HG02970 (cell line): ENCODE measurements around the gene TMEM169.
"Not testable (repeated sequence)": the region's sequence is repeated elsewhere in the genome, so short reads cannot be mapped to it uniquely, and the experiment has no call there.

Source experiments
- ATAC-seq: cut with Tn5 transposase; IDR thresholded peaks from one replicate; pipeline ENCODE4 v1.9.1; 2021; ENCODE audit warnings: mild to moderate bottlenecking, moderate library complexity, moderate number of reproducible peaks; ENCODE audit not compliant: unreplicated experiment, low FRiP score

TMEM169 gene

DNA sequence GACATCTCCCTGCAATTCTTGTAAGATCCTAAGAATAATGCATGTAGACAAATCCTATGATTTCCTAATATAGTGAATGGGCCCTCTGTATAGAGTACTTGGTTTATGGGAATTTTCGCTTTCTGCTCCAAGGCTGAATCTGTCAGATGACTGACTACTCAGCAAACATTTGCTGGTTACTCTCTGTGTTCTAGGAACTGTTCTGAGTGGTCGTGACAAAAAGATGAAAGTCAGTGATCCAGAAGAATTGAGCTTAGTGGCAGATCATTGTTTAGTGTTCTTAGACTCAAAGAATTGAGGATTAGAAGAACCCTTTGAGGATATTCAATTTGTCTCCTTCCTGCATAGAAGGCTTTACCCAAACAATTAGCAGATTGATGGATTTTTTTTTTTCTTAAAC lies 37.4 kb downstream of the TMEM169 start:
- ATAC-seq: no peak

- ATAC-seq: no peak
Observed at GRCh38 chr2:216119986-216120385, 38.3 kb downstream of the TMEM169 start.

DNA sequence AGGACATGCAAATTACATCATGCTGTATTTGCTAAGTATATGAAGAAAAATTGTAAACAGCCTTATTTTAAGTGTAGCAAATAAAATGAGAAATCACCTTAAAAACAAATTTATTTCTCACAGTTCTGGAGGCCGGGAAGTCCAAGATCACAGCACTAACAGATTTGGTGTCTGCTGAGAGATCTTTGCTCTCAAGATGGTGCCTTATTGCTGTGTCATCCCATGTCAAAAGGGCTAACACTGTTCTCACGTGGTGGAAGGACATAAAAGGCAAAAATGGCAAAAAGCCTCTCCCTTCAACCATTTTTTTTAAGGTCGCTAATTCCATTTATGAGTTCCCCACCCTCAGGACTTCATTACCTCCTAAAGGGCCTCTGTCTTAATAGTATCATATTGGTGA lies 39.5 kb downstream of the TMEM169 start:
- no peak for ATAC-seq

DNA sequence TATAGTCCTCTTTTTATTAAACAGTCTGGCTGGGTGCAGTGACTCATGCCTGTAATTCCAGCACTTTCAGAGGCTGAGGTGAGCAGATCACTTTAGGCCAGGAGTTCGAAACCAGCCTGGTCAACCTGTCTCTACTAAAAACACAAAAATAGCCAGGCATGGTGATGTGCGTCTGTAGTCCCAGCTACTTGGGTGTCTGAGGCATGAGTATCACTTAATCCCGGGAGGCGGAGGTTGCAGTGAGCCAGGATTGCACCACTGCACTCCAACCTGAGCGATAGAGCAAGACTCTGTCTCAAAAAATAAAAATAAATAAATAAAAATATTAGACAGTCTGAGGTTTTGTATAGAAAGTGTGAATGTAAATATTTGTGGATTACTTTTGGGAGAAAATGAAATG lies 45.2 kb downstream of the TMEM169 start:
- ATAC-seq: no peak

DNA sequence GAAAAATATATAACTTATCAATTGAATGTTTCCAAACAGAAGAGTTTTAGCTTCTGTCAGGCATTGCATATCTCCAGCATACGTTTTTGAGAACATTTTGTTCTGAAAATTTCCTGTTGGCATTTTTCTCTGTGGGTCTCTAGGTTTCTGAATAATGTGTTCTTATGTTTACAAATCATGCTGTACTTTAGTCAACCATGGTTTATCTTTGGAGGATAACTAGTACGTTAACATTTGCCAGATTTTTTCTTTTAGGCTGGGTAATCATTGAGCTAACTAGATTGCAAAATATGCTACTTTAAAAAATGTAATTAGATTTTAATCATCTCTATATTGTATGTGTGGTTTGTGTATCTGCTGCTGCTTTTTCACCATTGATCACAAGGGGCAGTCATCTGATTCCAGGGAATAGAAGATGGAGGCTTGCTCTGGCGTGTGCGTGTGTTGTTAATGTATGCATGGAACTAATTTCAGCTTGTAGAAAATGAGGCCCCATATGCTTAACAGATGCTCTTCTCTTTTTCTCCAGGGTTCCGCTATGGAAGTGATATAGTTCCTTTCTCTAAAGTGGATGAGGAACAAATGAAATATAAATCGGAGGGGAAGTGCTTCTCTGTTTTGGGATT lies 48.7 kb downstream of the TMEM169 start:
- no peak for ATAC-seq

DNA sequence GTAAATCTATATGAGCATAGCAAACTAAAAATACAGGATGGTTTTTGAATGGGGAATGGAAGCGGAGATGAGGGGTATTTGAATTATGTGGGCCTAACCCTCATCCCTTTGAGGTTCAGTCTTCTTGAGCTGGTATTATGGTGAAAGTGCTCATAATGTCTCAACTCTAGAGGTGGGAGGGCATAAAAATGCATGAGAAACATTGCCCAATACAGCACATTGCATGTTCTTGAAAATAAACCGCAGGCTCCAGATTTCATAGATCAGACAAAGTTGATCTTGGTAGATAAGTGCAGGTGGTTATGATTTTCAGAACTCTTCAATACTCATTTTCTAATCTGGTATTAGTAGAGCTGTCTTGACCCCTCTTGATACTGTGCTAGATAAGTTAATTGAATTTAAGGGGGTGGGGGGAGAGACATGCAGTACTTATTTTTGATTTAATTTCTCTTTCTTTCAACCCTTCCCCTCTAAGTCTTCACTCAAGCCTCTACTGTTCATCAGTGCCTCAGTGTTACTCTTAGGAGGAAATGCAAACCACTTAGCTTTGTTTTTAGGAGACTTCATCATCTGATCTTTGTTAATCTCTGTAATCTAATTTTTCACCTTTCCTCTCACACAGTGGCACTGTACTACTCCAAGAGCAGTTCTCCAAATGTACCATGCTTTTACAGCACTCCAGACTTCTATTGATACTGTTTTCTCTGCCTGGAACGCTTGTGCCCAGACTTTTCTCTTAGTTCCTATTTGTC lies 49.6 kb downstream of the TMEM169 start:
- ATAC-seq: no peak

DNA sequence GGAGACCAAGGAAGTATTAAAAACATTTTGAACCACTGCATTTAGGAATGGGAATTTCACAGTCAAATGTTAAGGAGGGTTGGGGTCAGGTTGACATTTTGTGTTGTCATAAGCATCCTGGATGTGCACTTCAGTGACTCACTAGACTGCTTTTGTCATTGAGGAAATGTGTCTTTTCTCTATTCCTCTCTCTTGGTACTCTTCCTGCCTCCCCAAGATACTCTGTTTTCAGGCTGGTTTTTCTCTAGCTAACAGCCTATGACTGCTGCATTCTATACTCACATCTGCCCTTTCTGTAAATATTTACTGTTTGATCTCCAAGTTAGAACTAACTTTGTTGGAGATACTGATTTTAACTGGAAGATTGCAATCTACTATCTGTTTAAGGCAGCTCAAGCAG lies 50.9 kb downstream of the TMEM169 start:
- ATAC-seq: no peak

DNA sequence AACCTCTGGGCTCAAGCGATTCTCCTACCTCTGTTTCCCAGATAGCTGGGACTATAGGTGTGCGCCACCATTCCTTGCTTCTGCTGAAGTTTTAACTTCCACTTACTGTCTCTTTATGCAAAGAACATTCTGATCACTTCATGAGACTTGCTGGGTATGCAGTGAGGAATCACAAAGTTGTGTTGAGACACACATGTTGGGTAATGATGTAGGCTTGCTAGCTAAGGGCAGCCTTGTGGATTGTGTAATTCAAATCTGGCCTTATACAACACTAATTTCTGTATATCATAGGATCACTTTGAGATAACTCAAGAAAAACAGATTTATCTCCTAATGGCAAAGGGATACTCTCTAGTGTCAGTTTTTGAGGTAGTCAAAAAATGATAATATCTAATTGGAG lies 51.7 kb downstream of the TMEM169 start:
- no peak for ATAC-seq

DNA sequence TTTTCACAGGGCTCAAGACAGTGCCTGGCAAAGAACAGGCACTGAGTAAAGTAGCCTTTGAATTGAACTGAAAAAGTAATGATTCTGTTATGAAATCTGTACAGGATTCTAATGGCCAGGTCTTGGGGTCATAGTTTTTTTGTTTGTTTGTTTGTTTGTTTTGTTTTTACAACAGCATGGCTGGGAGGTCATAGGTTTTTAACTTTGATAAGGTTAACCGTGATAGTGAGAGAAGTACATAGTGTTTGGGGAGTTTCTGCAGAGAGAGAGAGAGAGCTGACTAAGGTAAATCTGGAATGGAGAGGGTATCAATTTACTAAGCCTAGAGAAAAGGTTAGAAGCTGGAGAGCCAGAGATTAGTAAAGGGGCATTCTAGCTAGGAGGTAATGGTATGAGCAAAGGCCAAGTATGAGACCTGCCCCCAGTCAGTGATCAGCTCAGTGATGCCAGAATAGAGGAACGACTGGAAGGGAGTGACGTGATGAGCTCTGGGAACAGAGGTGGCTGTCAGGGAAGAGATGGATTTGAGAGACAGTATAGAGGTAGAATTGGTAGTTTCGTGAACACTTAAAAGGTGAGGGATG lies 53.3 kb downstream of the TMEM169 start:
- ATAC-seq: no peak

GRCh38 chr2:216139884-216140283 lies 58.2 kb downstream of the TMEM169 start:
- no peak for ATAC-seq

GRCh38 chr2:216141516-216141915 lies 59.8 kb downstream of the TMEM169 start:
- ATAC-seq: not testable (repeated sequence)

- peak; percentile 81 for ATAC-seq
Observed at GRCh38 chr2:216142540-216142939, 60.8 kb downstream of the TMEM169 start.

- ATAC-seq: no peak
Observed at GRCh38 chr2:216144372-216144771, 62.7 kb downstream of the TMEM169 start.

DNA sequence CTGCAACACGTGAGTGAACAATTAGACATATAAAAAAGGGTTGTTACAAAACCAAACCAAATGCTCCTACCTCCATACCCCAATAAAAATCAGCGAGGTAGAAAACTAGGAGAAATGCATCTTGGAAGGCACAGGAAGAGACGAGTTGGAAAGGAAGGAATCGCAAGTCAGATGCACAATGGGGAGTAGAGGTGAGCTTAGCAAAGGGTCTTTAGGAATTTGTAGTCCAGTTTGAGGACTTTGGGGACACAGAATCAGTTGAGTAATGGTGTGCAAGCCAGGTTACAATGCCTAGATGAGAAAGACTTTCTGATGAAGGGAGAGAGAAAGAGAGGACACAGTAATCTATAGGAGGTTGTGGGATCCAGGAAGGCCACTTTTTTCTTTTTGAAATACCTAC lies 63.1 kb downstream of the TMEM169 start:
- ATAC-seq: no peak

DNA sequence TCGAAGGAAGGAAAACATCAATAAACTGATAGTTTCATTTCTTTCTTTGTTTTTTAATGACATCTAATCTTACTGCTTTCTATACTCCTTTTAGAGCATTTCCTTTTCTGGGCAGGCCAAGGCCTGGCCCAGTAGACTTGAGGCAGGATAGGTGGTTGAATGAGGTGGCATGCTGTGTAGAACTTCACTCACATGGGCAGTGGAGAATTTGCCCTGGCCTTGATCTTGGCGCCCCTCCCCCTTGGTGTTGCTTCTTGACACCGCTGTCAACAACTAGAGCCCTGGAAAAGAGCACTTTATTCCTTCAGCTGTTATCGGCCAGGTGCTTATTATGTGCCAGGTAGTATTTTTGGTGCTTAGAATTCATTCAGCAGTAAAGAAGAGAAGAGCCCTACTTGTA lies 64.9 kb downstream of the TMEM169 start:
- no peak for ATAC-seq

DNA sequence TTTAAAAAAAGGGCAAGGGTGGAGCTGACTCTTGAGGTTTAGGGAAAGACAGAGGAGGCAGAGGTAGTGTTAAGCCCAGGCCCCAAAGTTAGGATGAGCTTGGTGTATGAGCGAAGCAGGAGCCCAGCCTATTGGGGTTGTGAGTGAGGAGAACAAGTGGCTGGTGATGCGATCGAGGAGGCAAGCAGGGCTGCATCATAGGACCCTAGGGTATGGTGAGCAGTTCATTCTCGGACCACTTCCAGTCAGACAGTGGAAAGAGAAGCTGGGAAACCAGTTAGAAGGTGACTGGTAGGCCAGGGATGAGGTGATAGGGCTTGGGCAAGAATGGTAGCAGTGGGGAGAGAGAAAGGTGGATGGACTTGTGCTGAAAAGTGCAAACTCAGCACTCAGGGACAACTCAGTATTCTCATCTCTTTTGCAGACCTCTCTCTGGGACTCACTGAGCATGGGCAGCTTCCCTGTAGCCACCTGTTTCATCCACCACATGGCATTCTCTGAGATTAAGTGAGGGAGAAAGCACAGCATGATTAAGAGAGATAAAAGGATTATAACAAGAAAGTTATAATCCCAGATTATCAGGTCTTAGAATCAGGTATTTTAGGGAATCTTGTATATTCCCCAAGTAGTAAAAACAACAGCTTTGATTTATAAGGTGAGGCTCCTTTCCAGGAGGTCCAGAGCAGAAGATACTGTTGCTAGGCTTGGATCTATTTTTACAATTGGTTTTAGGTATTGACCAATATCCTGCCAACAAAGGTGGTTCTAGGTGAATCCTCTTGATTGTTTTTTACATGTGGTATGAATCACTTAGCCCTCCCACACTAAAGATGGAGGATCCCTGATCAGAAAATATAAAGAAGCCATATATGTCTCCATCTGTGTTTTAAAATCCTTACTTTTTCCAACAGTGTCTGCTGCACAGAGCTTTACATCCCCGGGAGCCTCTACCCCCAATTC lies 65.7 kb downstream of the TMEM169 start:
- no peak for ATAC-seq

- no peak for ATAC-seq
Observed at GRCh38 chr2:216148983-216149382, 67.3 kb downstream of the TMEM169 start.

GRCh38 chr2:216149741-216150140 lies 68.0 kb downstream of the TMEM169 start:
- ATAC-seq: no peak

- ATAC-seq: no peak
Observed at GRCh38 chr2:216151313-216152025, 69.8 kb downstream of the TMEM169 start.
